ENCODE data around the gene ITPR2. TPM values are rescaled to one million over a fixed set of nuclear protein-coding genes. Genes with fewer than 3 reads are reported as not detected.

Gene ITPR2
- total and polyA plus RNA-seq, 2 experiments from 2014 or later = 5.0 to 9.1 TPM

GRCh38 chr12:26658991-26659390, 174.0 kb downstream of the ITPR2 start:
- Histone ChIP-seq H3K79me2 (ENCODE audit: insufficient read depth) (no peaks in the 10 kb centered on the region), H3K36me3 (ENCODE audit: low read depth) (no peaks in the 10 kb centered on the region), H3K9ac (no peak overlapping the region), H3K4me2 (ENCODE audit: unreplicated experiment) (peak overlapping the region; percentile 35), H3K27ac (0 out of 2 replicates have a peak overlapping the region, but pooled peaks have one; percentile 10), H3K9me3 (ENCODE audit: low read depth) (no peaks in the 10 kb centered on the region), H3K4me3 (no peak overlapping the region), H3K27me3 (replicated peaks; ENCODE audit: insufficient read depth) (no peaks in the 10 kb centered on the region), H3K9me2 (ENCODE audit: insufficient read depth) (no peaks in the 10 kb centered on the region), H3F3A (ENCODE audit: insufficient read depth) (peaks cover 13% of the 10 kb centered on the region; the same call in 1 of the 2 replicates), H2AFZ (no peak overlapping the region), H3K4me1 (ENCODE audit: insufficient read depth) (peaks cover 14% of the 10 kb centered on the region), H4K20me1 (ENCODE audit: insufficient read depth) (no peaks in the 10 kb centered on the region)
- TF ChIP-seq EZH2phosphoT487 (IDR thresholded peaks at IDR 0.05; ENCODE audit: insufficient read depth, low read depth) = no peak
- no peak for TF ChIP-seq EZH2 (IDR thresholded peaks at IDR 0.05; ENCODE audit: insufficient read depth, poor library complexity, severe bottlenecking)
- WGBS, 2 experiments (ENCODE audit: low coverage in 1 of 2, low lambda C conversion rate in 2 of 2, missing lambda C conversion rate in 2 of 2) = 1 to 4% methylated on average over 4 of the region's 4 CpGs
- in situ Hi-C loops (cut with MboI) = loop anchor here (10.0 kb wide), 1 partner anchor 544 kb away; no protein-coding TSS in a partner anchor
- peak; percentile 89 for DNase-seq

DNA sequence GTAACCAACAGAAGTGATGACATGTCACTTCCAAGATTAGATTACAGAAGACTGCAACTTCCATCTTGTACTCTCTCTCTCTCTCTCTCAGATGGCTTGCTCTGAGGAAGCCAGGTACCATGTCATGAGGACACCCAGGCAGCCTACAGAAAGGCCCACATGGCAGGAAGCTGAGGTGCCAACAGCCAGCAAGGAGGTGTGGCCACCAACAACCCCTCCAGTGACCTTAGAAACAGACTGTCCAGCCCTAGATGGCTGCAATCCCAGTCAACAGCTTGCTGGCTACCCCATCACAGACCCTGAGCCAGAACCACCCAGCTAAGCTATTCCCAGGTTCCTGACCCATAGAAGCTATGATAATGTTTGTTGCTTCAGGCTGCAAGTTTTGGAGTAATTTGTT, 178.4 kb downstream of the ITPR2 start:
- Histone ChIP-seq H3F3A (ENCODE audit: insufficient read depth) (peaks cover 17% of the 10 kb centered on the region), H3K9me2 (ENCODE audit: insufficient read depth) (no peaks in the 10 kb centered on the region), H3K9ac (no peak overlapping the region), H3K9me3 (ENCODE audit: low read depth) (no peaks in the 10 kb centered on the region), H3K79me2 (ENCODE audit: insufficient read depth) (no peaks in the 10 kb centered on the region), H3K36me3 (ENCODE audit: low read depth) (no peaks in the 10 kb centered on the region), H3K4me2 (ENCODE audit: unreplicated experiment) (no peak overlapping the region), H3K27ac (no peak overlapping the region), H4K20me1 (ENCODE audit: insufficient read depth) (no peaks in the 10 kb centered on the region), H2AFZ (no peak overlapping the region), H3K27me3 (replicated peaks; ENCODE audit: insufficient read depth) (no peaks in the 10 kb centered on the region), H3K4me1 (ENCODE audit: insufficient read depth) (peaks cover 16% of the 10 kb centered on the region), H3K4me3 (no peak overlapping the region)
- TF ChIP-seq EZH2 (IDR thresholded peaks at IDR 0.05; ENCODE audit: insufficient read depth, poor library complexity, severe bottlenecking) (no peak), EZH2phosphoT487 (IDR thresholded peaks at IDR 0.05; ENCODE audit: insufficient read depth, low read depth) (no peak)
- in situ Hi-C loops (cut with MboI) = loop anchor here (10.0 kb wide), 1 partner anchor 540 kb away; no protein-coding TSS in a partner anchor
- DNase-seq = no peak

DNA sequence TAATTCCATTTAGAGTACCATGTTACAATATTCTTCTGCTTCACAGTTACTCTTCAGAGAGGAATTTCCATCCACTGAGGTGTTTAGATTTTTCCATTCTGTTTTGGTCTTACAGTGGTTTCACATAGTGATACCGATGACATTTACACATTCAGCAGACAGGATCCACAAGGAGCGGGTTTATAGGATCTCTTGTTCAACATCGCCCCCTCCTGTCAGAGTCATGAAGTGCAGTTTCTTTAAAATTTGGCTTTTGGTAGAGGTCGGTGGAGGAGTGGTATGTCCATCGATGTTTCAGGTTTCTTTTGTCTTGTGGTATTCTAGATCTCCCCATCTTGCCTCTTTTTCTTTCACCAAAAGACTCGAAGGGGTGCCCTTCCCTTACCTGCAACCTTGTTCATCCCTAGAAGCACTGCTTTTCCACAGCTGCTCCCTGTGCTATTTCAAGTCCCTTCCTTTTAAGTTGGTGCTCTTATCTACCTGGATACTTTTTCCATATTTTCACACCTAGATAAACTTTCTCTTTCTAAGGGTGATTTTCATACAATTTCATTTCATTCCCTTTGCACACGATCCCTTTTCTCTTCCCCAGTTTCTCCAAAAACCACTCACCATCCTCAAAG, 181.3 kb downstream of the ITPR2 start:
- WGBS, 2 experiments (ENCODE audit: low coverage in 1 of 2, low lambda C conversion rate in 2 of 2, missing lambda C conversion rate in 2 of 2) = 15 to 17% methylated on average over 7 of the region's 7 CpGs
- Histone ChIP-seq H4K20me1 (ENCODE audit: insufficient read depth) (no peaks in the 10 kb centered on the region), H3F3A (ENCODE audit: insufficient read depth) (peaks cover 13% of the 10 kb centered on the region), H3K9me3 (ENCODE audit: low read depth) (no peaks in the 10 kb centered on the region), H3K27me3 (replicated peaks; ENCODE audit: insufficient read depth) (no peaks in the 10 kb centered on the region), H3K27ac (no peak overlapping the region), H3K9ac (no peak overlapping the region), H3K36me3 (ENCODE audit: low read depth) (no peaks in the 10 kb centered on the region), H3K79me2 (ENCODE audit: insufficient read depth) (no peaks in the 10 kb centered on the region), H3K4me2 (ENCODE audit: unreplicated experiment) (no peak overlapping the region), H3K9me2 (ENCODE audit: insufficient read depth) (no peaks in the 10 kb centered on the region), H3K4me3 (no peak overlapping the region), H3K4me1 (ENCODE audit: insufficient read depth) (peaks cover 22% of the 10 kb centered on the region), H2AFZ (no peak overlapping the region)
- in situ Hi-C loops (cut with MboI) = loop anchor here (10.0 kb wide), 1 partner anchor 537 kb away; no protein-coding TSS in a partner anchor
- DNase-seq = peak; percentile 77
- TF ChIP-seq EZH2 (IDR thresholded peaks at IDR 0.05; ENCODE audit: insufficient read depth, poor library complexity, severe bottlenecking) = no peak
- TF ChIP-seq EZH2phosphoT487 (IDR thresholded peaks at IDR 0.05; ENCODE audit: insufficient read depth, low read depth) = no peak

DNA sequence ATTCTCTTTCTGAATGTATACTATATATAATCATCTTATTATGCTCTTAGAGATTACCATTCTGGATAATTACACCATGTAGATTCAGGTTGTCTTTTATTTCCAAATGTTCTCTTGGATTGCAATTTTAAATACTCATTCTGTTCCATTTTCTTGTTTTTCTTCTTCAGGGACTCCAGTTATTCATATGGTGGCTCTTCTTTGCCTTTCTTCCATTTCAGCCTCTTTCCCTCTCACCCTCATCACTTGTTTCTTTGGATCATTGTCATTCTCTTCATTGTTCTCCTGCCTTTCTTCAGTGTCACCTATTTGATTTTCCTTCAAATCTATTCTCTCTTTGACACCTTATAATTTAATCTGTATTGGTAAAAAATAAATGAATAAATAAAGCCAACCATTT, 182.0 kb downstream of the ITPR2 start:
- in situ Hi-C loops (cut with MboI) = loop anchor here (10.0 kb wide), 1 partner anchor 536 kb away; no protein-coding TSS in a partner anchor
- no peaks in the 10 kb centered on the region for H3K79me2 ChIP-seq (ENCODE audit: insufficient read depth)
- H3K36me3 ChIP-seq (ENCODE audit: low read depth) = no peaks in the 10 kb centered on the region

More for the DNA sequence above, 182.0 kb downstream of the ITPR2 start:
- H3K9ac ChIP-seq = no peak overlapping the region
- no peaks in the 10 kb centered on the region for H4K20me1 ChIP-seq (ENCODE audit: insufficient read depth)
- no peak overlapping the region for H3K4me3 ChIP-seq
- peaks cover 26% of the 10 kb centered on the region for H3K4me1 ChIP-seq (ENCODE audit: insufficient read depth)
- H3K27ac ChIP-seq = no peak overlapping the region
- no peak for DNase-seq
- no peaks in the 10 kb centered on the region for H3K27me3 ChIP-seq (replicated peaks; ENCODE audit: insufficient read depth)
- no peak for TF ChIP-seq EZH2 (IDR thresholded peaks at IDR 0.05; ENCODE audit: insufficient read depth, poor library complexity, severe bottlenecking)
- TF ChIP-seq EZH2phosphoT487 (IDR thresholded peaks at IDR 0.05; ENCODE audit: insufficient read depth, low read depth) = no peak
- no peaks in the 10 kb centered on the region for H3K9me2 ChIP-seq (ENCODE audit: insufficient read depth)
- no peak overlapping the region for H3K4me2 ChIP-seq (ENCODE audit: unreplicated experiment)
- no peaks in the 10 kb centered on the region for H3K9me3 ChIP-seq (ENCODE audit: low read depth)
- no peak overlapping the region for H2AFZ ChIP-seq
- H3F3A ChIP-seq (ENCODE audit: insufficient read depth) = peaks cover 13% of the 10 kb centered on the region
